ENCODE measurements around the gene PLEKHA8.

The PLEKHA8 gene

GRCh38 chr7:30148426-30148825 lies 120.2 kb downstream of the PLEKHA8 start:
- no peak for DNase-seq

DNA sequence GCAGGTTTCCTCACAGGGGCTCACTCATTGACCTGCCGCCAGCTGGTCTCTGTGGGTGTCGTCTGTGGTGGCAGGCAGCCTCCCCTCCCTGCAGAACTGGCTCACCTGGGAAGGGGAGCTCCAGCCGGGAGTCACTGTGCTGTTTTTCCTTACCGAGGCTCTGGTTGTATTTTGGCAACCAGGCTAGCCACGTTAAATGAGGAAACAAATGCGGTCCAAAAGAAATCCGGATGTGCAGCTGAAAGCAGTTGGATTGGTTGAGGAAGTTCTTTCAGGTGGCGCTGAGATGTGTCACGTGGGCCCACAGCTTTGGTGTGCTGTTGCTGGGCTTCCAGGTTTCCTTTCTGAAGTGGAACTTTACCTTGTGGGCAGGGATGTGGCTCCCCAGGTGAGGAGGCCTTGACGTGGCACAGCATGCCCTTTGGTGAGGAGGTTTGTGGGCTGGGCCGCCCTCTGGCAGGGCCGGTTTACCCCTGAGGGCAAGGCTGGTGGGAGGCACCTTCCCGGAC lies 120.8 kb downstream of the PLEKHA8 start:
- no peak for DNase-seq

GRCh38 chr7:30149640-30150272 lies 121.5 kb downstream of the PLEKHA8 start:
- no peak for DNase-seq

- no peak for DNase-seq
Observed at GRCh38 chr7:30150711-30151110, 122.5 kb downstream of the PLEKHA8 start.

DNA sequence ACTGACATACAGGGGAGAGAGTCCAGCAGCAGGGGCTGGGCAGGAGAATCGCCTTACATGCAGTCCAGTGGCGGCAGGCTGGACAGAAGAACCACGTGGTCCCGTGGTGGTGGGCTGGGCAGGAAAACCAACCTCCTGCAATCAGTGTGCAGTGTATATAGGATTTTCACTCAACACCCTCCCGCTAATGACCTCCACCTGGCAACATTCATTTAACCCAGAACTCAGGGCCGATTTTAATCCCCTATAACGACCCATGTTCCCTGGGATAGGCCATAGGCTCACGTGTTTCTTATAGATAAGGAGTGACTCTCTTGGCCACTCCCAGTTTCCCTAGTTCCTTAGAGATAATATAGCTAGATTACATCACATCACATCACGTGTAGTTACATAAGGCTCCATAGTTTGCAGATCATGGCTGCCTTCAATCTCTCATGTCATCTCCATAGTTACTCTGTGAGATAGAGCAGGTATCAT lies 125.9 kb downstream of the PLEKHA8 start:
- no peak for DNase-seq

- no peak for DNase-seq
Observed at GRCh38 chr7:30155481-30155880, 127.3 kb downstream of the PLEKHA8 start.

GRCh38 chr7:30157204-30157603 lies 129.0 kb downstream of the PLEKHA8 start:
- no peak for DNase-seq

DNA sequence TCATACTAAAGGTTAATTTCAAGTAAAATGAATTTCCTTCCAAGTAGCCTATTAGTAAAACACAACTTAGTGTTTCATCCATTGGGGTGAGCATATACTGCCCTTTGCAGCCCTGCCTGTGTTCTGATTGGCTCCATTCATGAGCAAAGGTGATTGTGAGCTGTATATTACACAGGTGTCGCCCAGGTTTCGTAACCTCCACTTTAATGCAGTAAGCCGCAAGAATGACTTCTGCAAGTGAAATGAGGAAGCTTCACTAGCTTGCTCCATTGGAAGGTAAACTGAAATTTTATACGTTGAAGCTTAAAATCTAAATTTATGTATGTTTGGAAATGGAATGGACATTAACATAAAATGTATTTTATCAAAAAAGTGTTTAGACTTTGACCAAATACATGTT lies 131.0 kb downstream of the PLEKHA8 start:
- no peak for DNase-seq

DNA sequence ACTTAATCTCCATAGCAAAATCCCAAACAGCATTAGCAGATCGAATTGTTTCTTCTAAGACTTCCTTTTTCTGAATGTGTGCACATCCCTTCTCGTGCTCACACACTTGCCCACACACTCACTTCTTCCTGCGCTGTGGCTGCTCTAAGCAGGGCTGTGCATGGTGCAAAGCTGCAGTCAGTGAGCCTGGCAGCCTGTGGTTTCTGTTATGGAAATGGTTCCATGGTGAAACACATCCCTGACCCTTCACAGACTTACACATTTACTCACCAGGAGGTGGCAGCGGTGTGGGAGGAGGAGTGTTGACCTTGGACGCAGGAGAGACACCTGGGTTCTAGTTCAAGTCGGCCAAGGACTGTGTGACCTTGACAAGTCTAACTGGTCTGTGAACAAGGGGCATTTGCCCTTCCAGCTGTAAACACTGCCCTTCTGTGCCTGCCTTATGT lies 131.5 kb downstream of the PLEKHA8 start:
- peak in 1 of 2 donors; percentile 36 for DNase-seq

- no peak for DNase-seq
Observed at GRCh38 chr7:30160329-30160728, 132.1 kb downstream of the PLEKHA8 start.

GRCh38 chr7:30162133-30162532 lies 133.9 kb downstream of the PLEKHA8 start:
- no peak for DNase-seq

DNA sequence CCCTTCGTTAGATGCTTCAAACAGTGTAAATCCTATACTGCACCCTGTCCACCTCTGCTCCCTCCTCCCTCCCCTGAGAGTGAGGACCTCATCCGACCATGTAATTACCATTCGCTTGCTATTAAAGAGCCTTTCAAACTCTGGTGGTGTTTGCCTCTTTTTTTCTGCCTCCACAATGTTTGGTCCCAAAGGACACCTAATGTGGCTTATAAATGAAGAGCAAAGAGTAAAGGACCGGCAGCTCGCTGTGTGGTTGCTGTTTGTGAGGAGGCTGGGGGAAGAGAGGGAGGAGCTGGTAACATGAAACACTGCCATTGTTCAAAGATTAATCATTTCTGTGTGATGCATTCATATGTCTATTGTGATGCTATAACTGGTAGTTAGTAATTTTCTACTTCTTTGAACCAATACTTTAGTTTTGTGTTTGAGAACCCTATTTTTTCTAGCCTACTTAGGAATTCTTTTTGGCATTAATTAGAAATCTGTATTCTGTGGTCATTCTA lies 134.5 kb downstream of the PLEKHA8 start:
- DNase-seq, result peak; percentile 40 to 82

DNA sequence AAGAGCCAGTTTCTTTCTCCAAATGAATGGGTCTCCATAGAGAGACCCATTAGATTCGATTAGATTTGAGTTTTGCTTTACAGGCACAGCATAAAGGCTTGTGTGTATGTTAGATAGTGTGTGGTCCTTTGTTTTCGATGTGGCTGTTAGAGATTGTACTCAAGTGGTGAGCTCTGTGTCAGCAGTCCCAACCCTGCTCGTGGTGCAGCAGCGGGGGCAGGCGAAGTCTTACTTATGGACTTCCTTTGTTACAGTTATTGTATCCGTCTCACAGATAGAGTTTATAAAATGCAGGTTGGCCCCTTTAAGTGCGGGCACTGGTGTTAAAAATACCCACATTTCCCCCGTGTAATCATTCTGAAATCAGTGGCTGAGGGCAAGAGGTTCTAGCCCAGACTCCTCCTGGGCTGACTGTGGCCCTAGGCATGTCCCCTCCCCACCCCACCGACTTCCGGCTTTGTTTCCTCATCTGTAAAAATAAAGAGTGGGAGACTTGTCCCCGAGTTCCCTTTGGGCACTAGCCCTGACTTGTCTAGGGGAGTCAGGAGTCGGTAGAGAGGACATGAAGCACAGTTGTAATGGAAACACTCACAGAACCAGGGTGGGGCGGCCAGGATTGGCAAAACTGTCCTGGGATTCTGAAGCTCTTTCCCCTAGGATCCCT lies 135.2 kb downstream of the PLEKHA8 start:
- DNase-seq, result peak; percentile 75 to 77

DNA sequence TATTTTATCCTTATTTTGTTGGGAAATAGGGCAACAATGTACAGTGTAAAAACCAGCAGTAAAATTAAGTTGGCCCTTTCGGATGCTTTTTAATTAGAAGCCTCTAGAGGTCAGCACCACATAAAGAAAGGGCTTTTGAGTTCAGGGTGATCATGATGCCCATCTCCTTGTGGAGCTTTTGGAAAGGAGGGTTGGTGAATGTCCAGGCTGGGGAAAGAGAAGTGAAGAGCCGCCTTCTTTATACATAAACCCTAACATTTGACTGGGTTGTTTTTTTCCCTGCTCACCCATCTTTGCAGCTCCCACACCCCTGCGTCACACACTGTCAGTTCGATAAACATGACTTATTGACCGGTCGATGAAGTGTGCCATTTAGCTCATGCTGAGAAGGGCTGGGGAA lies 136.4 kb downstream of the PLEKHA8 start:
- DNase-seq, result peak; percentile 28 to 93

GRCh38 chr7:30165590-30165989 lies 137.4 kb downstream of the PLEKHA8 start:
- DNase-seq, result no peak

DNA sequence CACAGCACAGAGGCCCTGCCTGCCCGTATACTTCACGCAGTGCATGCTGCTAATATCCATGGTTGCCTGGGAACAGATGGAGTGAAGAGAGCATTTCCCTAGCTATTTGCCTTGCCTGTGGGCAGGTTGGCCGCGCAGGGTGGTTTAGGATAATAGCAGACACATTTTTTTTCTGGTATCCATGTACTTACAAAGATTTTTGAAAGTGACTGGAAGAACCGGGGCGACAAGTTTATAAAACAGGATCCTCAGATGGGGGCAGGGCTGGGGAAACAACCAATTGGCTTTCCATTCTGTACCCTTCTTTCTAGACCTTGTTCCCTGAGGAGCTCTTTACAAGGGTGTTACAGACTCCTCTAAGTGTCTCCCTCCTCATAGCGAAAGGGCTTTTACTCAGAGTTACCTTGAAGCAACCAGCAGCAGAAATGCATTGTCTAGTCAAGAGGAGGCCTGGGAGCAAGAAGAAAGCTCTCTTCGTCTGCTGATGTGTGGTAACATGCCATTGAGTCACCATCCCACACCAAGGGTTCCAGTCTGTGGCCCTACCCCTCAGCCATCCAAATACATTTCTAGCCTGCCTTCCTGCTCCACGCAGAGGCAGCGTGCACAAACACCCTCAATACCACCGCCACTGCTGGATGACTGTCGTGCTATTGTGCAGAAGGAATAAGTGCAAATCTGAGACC lies 138.1 kb downstream of the PLEKHA8 start:
- DNase-seq, result no peak

- DNase-seq, result no peak
Observed at GRCh38 chr7:30166841-30167235, 138.6 kb downstream of the PLEKHA8 start.

DNA sequence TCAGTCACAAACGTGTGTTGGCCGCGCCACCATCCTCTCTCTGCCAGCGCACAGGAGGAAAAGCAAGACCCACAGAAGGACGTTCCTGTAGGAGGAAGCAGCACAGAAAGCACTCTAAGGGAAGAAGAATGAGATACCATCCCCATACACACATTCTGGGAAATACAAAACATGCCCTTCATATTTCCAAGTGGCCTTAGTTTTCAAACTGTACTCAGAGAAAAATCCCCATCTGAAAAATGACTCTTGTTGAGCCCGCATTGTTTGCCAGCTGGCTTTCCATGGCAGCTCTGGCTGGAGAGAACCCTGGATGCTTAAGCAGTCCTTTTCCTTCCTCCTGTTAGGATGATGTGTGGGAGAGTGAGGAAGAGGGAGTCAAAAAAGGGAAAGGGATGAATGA lies 139.7 kb downstream of the PLEKHA8 start:
- DNase-seq, result no peak

DNA sequence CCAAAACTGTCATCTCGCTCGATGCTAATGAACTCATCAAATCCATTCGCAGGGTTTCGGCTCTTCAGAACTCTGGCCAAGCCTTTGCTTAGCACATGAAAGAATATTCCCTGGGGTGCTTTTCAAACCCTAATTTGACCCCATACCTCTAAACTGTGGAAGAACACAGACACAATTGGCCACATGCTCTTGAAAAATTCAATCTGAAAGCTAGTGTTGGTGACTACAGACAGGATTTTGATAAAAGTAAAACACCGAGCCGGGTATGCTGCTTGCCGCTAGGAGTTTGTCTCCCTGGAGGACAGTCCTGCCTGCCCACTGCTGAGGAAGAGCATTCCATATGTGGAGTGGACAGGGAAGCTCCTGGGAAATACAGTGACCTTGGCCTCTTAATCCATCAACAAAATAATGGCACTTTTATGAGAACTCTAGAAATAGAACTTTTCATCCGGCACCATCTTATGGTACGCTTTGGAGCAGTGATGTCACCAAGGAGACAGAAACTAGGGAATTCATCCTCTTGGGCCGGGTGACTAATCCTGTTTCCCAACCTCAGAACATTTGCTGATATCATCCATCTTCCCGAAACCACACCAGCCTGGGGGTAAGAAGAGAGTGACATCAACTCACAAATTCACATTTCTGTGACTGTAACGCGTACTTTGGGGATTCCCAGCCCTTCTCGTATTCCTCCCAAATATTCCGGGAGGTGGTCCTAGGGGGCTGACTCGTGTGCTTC lies 140.8 kb downstream of the PLEKHA8 start:
- no peak for DNase-seq

DNA sequence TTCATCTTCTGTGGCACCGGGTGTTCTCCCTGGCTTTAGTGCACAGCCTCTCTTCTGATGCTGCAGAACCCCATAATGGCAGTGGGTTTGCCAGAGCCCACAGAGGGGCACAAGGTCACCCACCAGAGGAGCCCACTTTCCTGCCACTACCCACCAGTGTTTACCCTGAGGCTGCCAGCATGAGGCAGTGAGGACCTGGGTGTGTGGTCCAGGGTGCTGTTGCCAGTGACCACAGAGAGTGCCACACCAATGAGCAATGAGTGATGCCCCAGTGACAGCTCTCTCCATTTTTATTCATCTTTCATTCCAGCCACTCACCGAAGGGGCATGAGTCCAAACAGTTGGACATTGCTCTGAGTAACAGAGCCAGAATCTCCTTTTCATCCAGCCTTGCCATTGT lies 141.4 kb downstream of the PLEKHA8 start:
- no peak for DNase-seq

DNA sequence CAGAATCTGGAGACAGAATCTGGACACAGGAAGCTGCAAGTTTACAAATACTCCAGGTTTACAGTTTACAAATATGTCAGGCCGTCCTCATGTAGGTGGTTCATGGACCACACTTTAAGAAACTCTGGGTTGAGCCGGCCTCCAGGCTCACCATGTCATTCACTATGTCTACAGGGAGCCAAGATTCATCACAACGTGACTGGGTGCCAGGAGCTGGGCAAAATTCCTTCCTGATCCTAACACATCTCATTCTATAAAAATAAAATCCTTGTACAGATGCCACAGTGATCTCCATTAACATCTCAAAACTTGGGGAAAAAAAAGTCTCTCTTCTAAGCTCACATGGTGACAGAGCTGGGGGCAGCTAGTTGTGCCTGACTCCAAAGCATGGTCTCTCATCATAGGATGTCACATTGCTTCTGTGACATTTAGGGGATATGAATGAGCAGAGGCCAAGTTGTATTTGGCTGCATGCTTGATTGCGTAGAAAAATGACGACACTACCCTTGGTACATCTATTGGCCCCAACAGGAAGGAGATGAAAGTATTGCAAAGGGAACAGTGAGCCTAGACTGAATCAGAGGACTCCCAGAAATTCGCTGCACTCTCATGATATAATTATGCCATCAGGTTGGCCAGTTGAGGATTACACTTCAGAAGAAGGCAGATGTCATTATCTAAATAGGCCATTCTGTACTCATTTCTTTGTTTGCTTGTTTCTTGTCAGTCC lies 142.4 kb downstream of the PLEKHA8 start:
- no peak for DNase-seq
